Smooth muscle cell (in vitro differentiated cells): ENCODE measurements around the gene GPC5. TPM values are rescaled to one million over a fixed set of nuclear protein-coding genes. Genes with fewer than 3 reads are reported as not detected.
A peak's percentile ranks its signal among the peaks of the same experiment; 100 is the strongest.

Source experiments
- DNase-seq: peaks from one replicate; lab custom pipeline; 2025; ENCODE audit not compliant: unreplicated experiment; lab: John Stamatoyannopoulos, UW
- H2AFZ ChIP-seq: fragments of 200-600 bp; sonication (generic); 2 replicates; pipeline ENCODE4 v1.6.0; 2016; ENCODE audit warnings: antibody characterized with exemption, low read depth, mild to moderate bottlenecking
- H3F3A ChIP-seq: fragments of 200-600 bp; sonication (generic); 2 replicates; pipeline ENCODE4 v1.6.0; 2017; ENCODE audit warnings: antibody characterized with exemption, low read depth
- H3K27ac ChIP-seq: fragments of 200-600 bp; sonication (generic); 2 replicates; pipeline ENCODE4 v1.5.1; 2016; ENCODE audit warnings: low read depth, mild to moderate bottlenecking
- H3K27me3 ChIP-seq: fragments of 200-600 bp; sonication (generic); 2 replicates; pipeline ENCODE4 v1.6.1; 2016; ENCODE audit warnings: low read depth, mild to moderate bottlenecking
- H3K36me3 ChIP-seq: fragments of 200-600 bp; sonication (generic); 2 replicates; pipeline ENCODE4 v1.5.1; 2016; ENCODE audit warnings: low read depth
- H3K4me1 ChIP-seq: fragments of 200-600 bp; sonication (generic); 2 replicates; pipeline ENCODE4 v1.5.1; 2016; ENCODE audit warnings: low read depth
- H3K4me2 ChIP-seq: fragments of 200-600 bp; sonication (generic); 2 replicates; pipeline ENCODE4 v1.6.0; 2016; ENCODE audit warnings: mild to moderate bottlenecking
- H3K4me3 ChIP-seq: fragments of 200-600 bp; sonication (generic); 2 replicates; pipeline ENCODE4 v1.5.1; 2016; ENCODE audit warnings: mild to moderate bottlenecking
- H3K79me2 ChIP-seq: fragments of 200-600 bp; sonication (generic); 2 replicates; pipeline ENCODE4 v1.6.0; 2016; ENCODE audit warnings: low read depth, mild to moderate bottlenecking
- H3K9ac ChIP-seq: fragments of 200-600 bp; sonication (generic); 2 replicates; pipeline ENCODE4 v1.6.0; 2016; ENCODE audit warnings: low read depth
- H3K9me3 ChIP-seq: fragments of 200-600 bp; sonication (generic); replicated peaks from 2 replicates; pipeline ENCODE4 v1.5.1; 2016; ENCODE audit warnings: low read depth
- H4K20me1 ChIP-seq: fragments of 200-600 bp; sonication (generic); 2 replicates; pipeline ENCODE4 v1.6.0; 2016; ENCODE audit warnings: low read depth
- WGBS: methylation state at CpG from one replicate; pipeline ENCODE4 v1.1.7; 2016; ENCODE audit warnings: low lambda C conversion rate; 5-methylcytosine and 5-hydroxymethylcytosine counted together
- polyA plus RNA-seq: library from polyadenylated mRNA; unstranded; fragments of >200 nt; fragmentation: Nextera tagmentation; extraction: Ambion mirVana; gene quantifications from 2 replicates; pipeline ENCODE4 v1.2.1, GENCODE V29; 2016
- total RNA-seq: library from RNA; depleted of rRNA; stranded (reverse); fragments of >200 nt; gene quantifications from 2 replicates; pipeline ENCODE4 v1.2.3, GENCODE V29; 2014
- TF ChIP-seq, protein P1 (sequence below): fragments of 200-600 bp; sonication (generic); IDR thresholded peaks from 2 replicates; pipeline ENCODE4 v1.5.1; 2017; ENCODE audit warnings: borderline replicate concordance, mild to moderate bottlenecking, antibody characterized with exemption; ENCODE audit not compliant: insufficient read depth, poor library complexity, severe bottlenecking

The GPC5 gene
- total and polyA plus RNA-seq, 2 experiments from 2014 or later: 0.99 to 1.0 TPM

- H3K36me3 ChIP-seq: no peaks in the 10 kb centered on the region
- H2AFZ ChIP-seq: peak overlapping the region; percentile 78
- H3K9ac ChIP-seq: no peak overlapping the region
- peak overlapping the region; percentile 91 for H3K4me2 ChIP-seq
- peaks cover 88% of the 10 kb centered on the region for H3K27me3 ChIP-seq
- no peak for DNase-seq
- H4K20me1 ChIP-seq: no peaks in the 10 kb centered on the region
- 37% methylated on average over 44 of the region's 44 CpGs for WGBS
- H3K4me3 ChIP-seq: peak overlapping the region; percentile 64
- TF ChIP-seq, protein P1, sequence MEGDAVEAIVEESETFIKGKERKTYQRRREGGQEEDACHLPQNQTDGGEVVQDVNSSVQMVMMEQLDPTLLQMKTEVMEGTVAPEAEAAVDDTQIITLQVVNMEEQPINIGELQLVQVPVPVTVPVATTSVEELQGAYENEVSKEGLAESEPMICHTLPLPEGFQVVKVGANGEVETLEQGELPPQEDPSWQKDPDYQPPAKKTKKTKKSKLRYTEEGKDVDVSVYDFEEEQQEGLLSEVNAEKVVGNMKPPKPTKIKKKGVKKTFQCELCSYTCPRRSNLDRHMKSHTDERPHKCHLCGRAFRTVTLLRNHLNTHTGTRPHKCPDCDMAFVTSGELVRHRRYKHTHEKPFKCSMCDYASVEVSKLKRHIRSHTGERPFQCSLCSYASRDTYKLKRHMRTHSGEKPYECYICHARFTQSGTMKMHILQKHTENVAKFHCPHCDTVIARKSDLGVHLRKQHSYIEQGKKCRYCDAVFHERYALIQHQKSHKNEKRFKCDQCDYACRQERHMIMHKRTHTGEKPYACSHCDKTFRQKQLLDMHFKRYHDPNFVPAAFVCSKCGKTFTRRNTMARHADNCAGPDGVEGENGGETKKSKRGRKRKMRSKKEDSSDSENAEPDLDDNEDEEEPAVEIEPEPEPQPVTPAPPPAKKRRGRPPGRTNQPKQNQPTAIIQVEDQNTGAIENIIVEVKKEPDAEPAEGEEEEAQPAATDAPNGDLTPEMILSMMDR: no peak
- no peaks in the 10 kb centered on the region for H3F3A ChIP-seq
- H3K4me1 ChIP-seq: peaks cover 4% of the 10 kb centered on the region
- H3K9me3 ChIP-seq: no peaks in the 10 kb centered on the region
- no peak overlapping the region for H3K27ac ChIP-seq
- H3K79me2 ChIP-seq: no peaks in the 10 kb centered on the region
Measured at GRCh38 chr13:91399189-91400062, 1.0 kb downstream of the GPC5 start.

GRCh38 chr13:91400063-91400399, 1.6 kb downstream of the GPC5 start:
- H3K36me3 ChIP-seq: no peaks in the 10 kb centered on the region
- no peaks in the 10 kb centered on the region for H3F3A ChIP-seq
- H3K4me2 ChIP-seq: no peak overlapping the region
- 79% methylated on average over 6 of the region's 6 CpGs for WGBS
- no peak overlapping the region for H3K4me3 ChIP-seq
- H3K27ac ChIP-seq: no peak overlapping the region
- TF ChIP-seq, protein P1: no peak
- no peaks in the 10 kb centered on the region for H3K9me3 ChIP-seq
- H3K79me2 ChIP-seq: no peaks in the 10 kb centered on the region
- no peak for DNase-seq
- no peak overlapping the region for H3K9ac ChIP-seq
- no peaks in the 10 kb centered on the region for H4K20me1 ChIP-seq
- peaks cover 82% of the 10 kb centered on the region for H3K27me3 ChIP-seq
- no peak overlapping the region for H2AFZ ChIP-seq
- H3K4me1 ChIP-seq: peaks cover 4% of the 10 kb centered on the region

GRCh38 chr13:91400671-91401070, 2.2 kb downstream of the GPC5 start:
- Histone ChIP-seq H3F3A (no peaks in the 10 kb centered on the region), H3K27me3 (peaks cover 77% of the 10 kb centered on the region), H3K9ac (no peak overlapping the region), H3K4me2 (no peak overlapping the region), H3K4me3 (no peak overlapping the region), H3K27ac (no peak overlapping the region), H3K4me1 (peaks cover 4% of the 10 kb centered on the region), H2AFZ (no peak overlapping the region), H3K79me2 (no peaks in the 10 kb centered on the region), H4K20me1 (no peaks in the 10 kb centered on the region), H3K36me3 (no peaks in the 10 kb centered on the region), H3K9me3 (no peaks in the 10 kb centered on the region)
- no peak for DNase-seq
- WGBS: 87% methylated on average over 3 of the region's 3 CpGs
- TF ChIP-seq, protein P1: no peak

- DNase-seq: no peak
- H3K4me2 ChIP-seq: no peak overlapping the region
- WGBS: 91% methylated on average over 2 of the region's 2 CpGs
Measured at GRCh38 chr13:91401920-91402319, 3.5 kb downstream of the GPC5 start.

More at GRCh38 chr13:91401920-91402319, 3.5 kb downstream of the GPC5 start:
- Histone ChIP-seq H3K9me3 (no peaks in the 10 kb centered on the region), H3K27me3 (peaks cover 64% of the 10 kb centered on the region), H3K36me3 (no peaks in the 10 kb centered on the region), H3K79me2 (no peaks in the 10 kb centered on the region), H3K9ac (no peak overlapping the region), H3K4me1 (peaks cover 4% of the 10 kb centered on the region), H3K27ac (no peak overlapping the region), H3F3A (no peaks in the 10 kb centered on the region), H2AFZ (no peak overlapping the region), H3K4me3 (no peak overlapping the region), H4K20me1 (no peaks in the 10 kb centered on the region)
- TF ChIP-seq, protein P1: no peak
